C4-2B (cell line): Measurements from ENCODE around the gene ADD2.

Source experiments
- H3K27ac ChIP-seq: fragments of 450-650 bp; 2 replicates; pipeline ENCODE4 v1.5.1; 2017
- CTCF ChIP-seq: fragments of 450-650 bp; conservative IDR thresholded peaks from 2 replicates; pipeline ENCODE4 v1.5.1; 2017; ENCODE audit warnings: mild to moderate bottlenecking
- ZFX ChIP-seq: fragments of 450-650 bp; IDR thresholded peaks from 2 replicates; pipeline ENCODE4 v1.6.1; 2017

The ADD2 gene

GRCh38 chr2:70795164-70795995 lies 27.4 kb upstream of the ADD2 start:
- TF ChIP-seq CTCF (no peak), ZFX (no peak)
- H3K27ac ChIP-seq = no peak overlapping the region

- no peak overlapping the region for H3K27ac ChIP-seq
- TF ChIP-seq CTCF = no peak
- TF ChIP-seq ZFX = no peak
Measured at GRCh38 chr2:70793450-70793849, 25.4 kb upstream of the ADD2 start.

- TF ChIP-seq CTCF = no peak
- TF ChIP-seq ZFX = no peak
- no peak within 1 kb of the TSS for H3K27ac ChIP-seq
Measured at GRCh38 chr2:70790136-70790828, 22.3 kb upstream of the ADD2 start, which contains the start of gene FIGLA. FIGLA (minus strand) TSS chr2:70790643; CDS start chr2:70790638, 5 bp downstream.

- TF ChIP-seq CTCF (peak; percentile 68), ZFX (no peak)
- no peak overlapping the region for H3K27ac ChIP-seq
Measured at GRCh38 chr2:70789304-70790135, 21.5 kb upstream of the ADD2 start.

- TF ChIP-seq ZFX (no peak), CTCF (peak; percentile 48)
- H3K27ac ChIP-seq = no peak overlapping the region
Measured at GRCh38 chr2:70785137-70785911, 17.3 kb upstream of the ADD2 start.

- no peak overlapping the region for H3K27ac ChIP-seq
- TF ChIP-seq CTCF = no peak
- no peak for TF ChIP-seq ZFX
Measured at GRCh38 chr2:70784320-70784719, 16.3 kb upstream of the ADD2 start.
